NCI-H2171 treated with DMSO at 0.1 percent for 48 hours (cell line): ENCODE data around the gene POLR1G.

Source experiments
- DNase-seq: peaks from one replicate; lab custom pipeline; 2025; lab: John Stamatoyannopoulos, UW

POLR1G gene

GRCh38 chr19:45444318-45445041 is 38.0 kb downstream of the POLR1G start:
- peak; percentile 39 for DNase-seq

DNA sequence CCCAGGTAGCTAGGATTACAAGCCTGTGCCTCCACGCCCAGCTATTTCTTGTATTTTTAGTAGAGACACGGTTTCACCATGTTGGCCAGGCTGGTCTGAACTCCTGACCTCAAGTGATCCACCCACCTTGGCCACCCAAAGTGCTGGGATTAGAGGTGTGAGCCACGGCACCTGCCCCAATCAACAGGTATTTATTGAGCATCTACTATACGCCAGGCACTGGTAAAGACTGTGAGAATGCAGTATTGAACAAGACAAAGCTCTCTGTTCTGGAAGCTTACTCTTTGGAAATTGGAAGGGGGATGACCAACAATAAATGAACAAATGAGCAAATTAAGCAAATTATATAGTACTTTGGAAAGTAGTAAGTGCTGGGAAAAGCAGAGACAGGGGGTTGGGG is 38.7 kb downstream of the POLR1G start:
- DNase-seq: no peak

- peak; percentile 14 for DNase-seq
Measured at GRCh38 chr19:45446295-45446694, 39.9 kb downstream of the POLR1G start.

GRCh38 chr19:45446944-45447343 is 40.5 kb downstream of the POLR1G start:
- peak; percentile 96 for DNase-seq

- DNase-seq: no peak
Measured at GRCh38 chr19:45448425-45448756, 41.9 kb downstream of the POLR1G start.

DNA sequence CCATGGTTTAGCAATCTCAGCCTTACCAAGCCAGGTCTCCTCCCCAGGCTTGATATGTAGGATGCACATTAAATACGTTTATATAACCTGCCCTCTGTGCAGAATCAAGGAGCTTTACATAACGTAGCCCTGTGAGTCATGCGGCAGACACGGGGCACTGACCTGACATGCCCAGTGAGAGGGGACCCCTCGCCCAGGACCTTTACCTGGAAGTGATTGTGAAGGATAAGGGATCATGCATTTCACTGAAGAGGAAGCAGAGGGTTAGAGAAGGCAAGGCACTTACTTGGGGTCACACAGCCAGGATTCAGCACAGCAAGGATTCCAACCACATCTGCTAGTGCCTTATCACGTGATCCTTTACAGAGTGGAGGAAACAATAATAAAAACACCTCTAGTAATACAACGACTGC is 42.4 kb downstream of the POLR1G start:
- peak; percentile 17 for DNase-seq

DNA sequence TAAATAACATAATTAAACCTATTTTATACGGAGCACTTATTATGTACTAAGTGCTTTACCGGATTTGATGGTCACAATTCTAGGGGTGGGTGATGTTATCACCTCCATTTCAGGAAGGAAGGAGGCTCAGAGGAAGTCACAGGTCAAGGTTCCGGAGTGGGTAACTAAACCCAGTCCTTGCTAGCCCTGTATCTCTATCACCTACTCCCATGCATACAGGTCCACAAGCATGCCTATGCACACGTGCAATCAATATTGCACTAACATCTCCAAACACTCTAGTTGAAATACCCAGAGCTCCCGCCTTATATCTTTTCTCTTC is 43.5 kb downstream of the POLR1G start:
- DNase-seq: no peak

DNA sequence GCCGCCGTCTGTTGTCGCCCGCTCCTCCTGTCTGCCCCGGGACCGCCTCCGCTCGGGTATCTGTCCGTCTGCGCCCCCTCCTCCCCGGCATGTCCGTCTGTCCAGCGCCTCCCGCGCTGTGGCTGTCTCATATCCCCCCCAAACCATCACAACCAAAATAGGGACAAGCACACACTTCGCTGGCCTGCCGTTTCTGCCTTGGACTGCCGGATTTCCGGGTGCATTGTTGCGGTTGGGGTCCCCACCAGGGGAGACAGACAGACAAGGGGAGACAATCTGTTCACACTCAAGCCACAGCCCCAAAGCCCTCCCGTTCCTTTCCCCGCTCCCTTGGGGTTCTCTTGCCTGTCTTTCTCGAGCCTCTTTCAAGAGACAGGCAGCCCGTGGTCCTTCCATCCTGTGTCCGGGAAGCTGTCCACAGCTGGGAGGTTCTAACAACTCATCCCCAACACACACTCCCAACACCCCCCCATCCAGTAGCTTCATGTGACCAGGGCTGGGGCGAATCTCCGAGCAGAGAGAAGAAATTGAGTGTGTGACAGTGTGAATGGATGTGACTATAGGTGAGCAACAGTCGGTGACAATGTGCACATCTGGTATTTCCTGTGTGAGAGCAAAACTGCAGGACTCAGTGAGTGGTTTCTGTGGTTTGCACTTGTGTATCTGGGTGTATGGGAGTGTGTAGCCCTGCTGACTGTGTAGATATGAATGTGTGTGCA is 44.8 kb downstream of the POLR1G start:
- no peak for DNase-seq

DNA sequence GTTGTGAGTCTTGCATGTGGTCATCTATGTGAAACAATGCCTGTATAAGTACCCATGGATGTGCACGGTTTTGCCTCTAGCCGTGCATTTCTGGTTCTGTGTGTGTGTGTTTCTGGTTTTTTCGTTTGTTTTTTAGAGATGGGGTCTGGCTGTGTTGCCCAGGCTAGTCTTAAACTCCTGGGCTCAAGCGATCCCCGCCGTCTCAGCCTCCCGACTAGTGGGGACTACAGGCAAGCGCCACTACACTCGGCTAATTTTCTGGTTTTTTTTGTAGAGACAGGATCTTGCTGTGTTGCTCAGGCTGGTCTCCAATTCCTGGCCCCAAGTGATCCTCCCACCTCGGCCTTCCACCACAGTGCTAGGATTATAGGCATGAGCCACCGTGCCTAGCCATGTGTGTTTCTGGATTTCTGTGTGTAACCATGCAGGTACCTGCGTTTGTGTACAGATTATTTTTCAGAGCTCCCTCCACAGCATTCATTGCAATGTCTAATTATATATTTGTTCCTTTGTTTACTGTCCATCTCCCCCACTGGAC is 45.5 kb downstream of the POLR1G start:
- DNase-seq: no peak

- DNase-seq: peak; percentile 30
Measured at GRCh38 chr19:45455707-45456499, 49.5 kb downstream of the POLR1G start.

DNA sequence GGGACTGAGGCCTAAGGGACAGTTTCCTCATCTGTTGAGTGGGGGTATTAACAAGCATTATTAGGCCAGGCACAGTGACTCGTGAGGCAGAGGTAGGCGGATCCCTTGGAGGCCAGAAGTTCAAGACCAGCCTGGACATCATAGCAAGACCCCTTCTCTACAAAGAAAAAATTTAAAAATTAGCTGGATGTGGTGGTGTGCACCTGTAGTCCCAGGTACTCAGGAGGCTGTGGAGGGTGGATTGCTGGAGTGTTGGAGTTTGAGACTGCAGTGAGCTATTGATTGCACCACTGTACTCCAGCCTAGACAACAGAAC is 50.0 kb downstream of the POLR1G start:
- no peak for DNase-seq

GRCh38 chr19:45457776-45458175 is 51.3 kb downstream of the POLR1G start:
- no peak for DNase-seq
